Measurements from ENCODE around the gene LCE6A.

GRCh38 chr1:152879559-152880198, 37.0 kb downstream of the LCE6A start:
- TF ChIP-seq POLR2A (IDR thresholded peaks at IDR 0.05; ENCODE audit: low read length): no peak
- TF ChIP-seq GATA1 (IDR thresholded peaks at IDR 0.05; ENCODE audit: low read depth, low read length): no peak
